Liver (tissue), 3 donors: ENCODE measurements around the gene SLC22A5.

Experiments used
- ATF3 ChIP-seq: IDR thresholded peaks from 2 replicates; pipeline ENCODE4 v1.6.1; 2016; ENCODE audit warnings: antibody characterized with exemption
- CTCF ChIP-seq: fragments of 150-350 bp; IDR thresholded peaks from 2 replicates; pipeline ENCODE4 v1.5.1; 2017; ENCODE audit warnings: improper control_type of control experiment, low read depth, low read length; ENCODE audit not compliant: missing input control
- FOXA1 ChIP-seq: IDR thresholded peaks from 2 replicates; pipeline ENCODE4 v1.6.1; 2016; ENCODE audit warnings: antibody characterized with exemption
- MAX ChIP-seq: IDR thresholded peaks from 2 replicates; pipeline ENCODE4 v1.6.1; 2016; ENCODE audit warnings: antibody characterized with exemption
- RAD21 ChIP-seq, 2 donors: IDR thresholded peaks; 2 replicates each; pipeline ENCODE4 v1.6.1; 2016; ENCODE audit warnings: antibody characterized with exemption in 2 of 2, mild to moderate bottlenecking in 2 of 2
- REST ChIP-seq: IDR thresholded peaks from 2 replicates; pipeline ENCODE4 v1.6.1; 2016; ENCODE audit warnings: antibody characterized with exemption, mild to moderate bottlenecking
- SP1 ChIP-seq: IDR thresholded peaks from 2 replicates; pipeline ENCODE4 v1.6.1; 2018; ENCODE audit warnings: antibody characterized with exemption, mild to moderate bottlenecking
- TAF1 ChIP-seq: conservative IDR thresholded peaks from 2 replicates; pipeline ENCODE4 v1.6.1; 2016; ENCODE audit warnings: antibody characterized with exemption, mild to moderate bottlenecking
- ZBTB33 ChIP-seq: IDR thresholded peaks from 2 replicates; pipeline ENCODE4 v1.6.1; 2016; ENCODE audit warnings: antibody characterized with exemption
- donor health status: healthy.
- donor health status: healthy.

GRCh38 chr5:132383984-132384383, 14.5 kb downstream of the SLC22A5 start:
- no peak for TF ChIP-seq CTCF
- TF ChIP-seq SP1, result no peak
- no peak for TF ChIP-seq TAF1
- no peak for TF ChIP-seq MAX
- no peak for TF ChIP-seq ATF3
- TF ChIP-seq RAD21 (IDR thresholded peaks at IDR 0.05), result no peak
- no peak for TF ChIP-seq FOXA1
- no peak for TF ChIP-seq REST
- TF ChIP-seq ZBTB33, result no peak
